Measurements from ENCODE around the gene EEF1AKMT4. TPM values are rescaled to one million over a fixed set of nuclear protein-coding genes. Genes with fewer than 3 reads are reported as not detected.

The EEF1AKMT4 gene
- polyA plus RNA-seq, 6 donors from 2014 or later: 2.1 to 4.3 (median 2.4) TPM

- H3K27me3 Mint-ChIP-seq: peaks cover 32 to 72% (median 60%) of the 10 kb centered on the region in 3 donors
- H3K36me3 Mint-ChIP-seq: no peaks in the 10 kb centered on the region
- no peak for DNase-seq
- no peaks in the 10 kb centered on the region for H3K9me3 Mint-ChIP-seq
- H3K4me3 Mint-ChIP-seq: no peak overlapping the region
- no peaks in the 10 kb centered on the region for H3K4me1 Mint-ChIP-seq
- peak overlapping the region in 1 of 6 donors; percentile 80 for H3K27ac Mint-ChIP-seq
- no peak for ATAC-seq (ENCODE audit: low read depth in 2 of 2)
These were observed 33.5 kb downstream of the EEF1AKMT4 start for GRCh38 chr3:184282941-184283340.

GRCh38 chr3:184283681-184284080, 34.2 kb downstream of the EEF1AKMT4 start:
- no peak overlapping the region for H3K4me3 Mint-ChIP-seq
- H3K36me3 Mint-ChIP-seq: no peaks in the 10 kb centered on the region
- ATAC-seq (ENCODE audit: low read depth in 2 of 2) (no peak), DNase-seq (no peak)
- peaks cover 29 to 64% (median 54%) of the 10 kb centered on the region in 3 donors for H3K27me3 Mint-ChIP-seq
- H3K9me3 Mint-ChIP-seq: no peaks in the 10 kb centered on the region
- no peaks in the 10 kb centered on the region for H3K4me1 Mint-ChIP-seq
- H3K27ac Mint-ChIP-seq: no peak overlapping the region

- H3K27ac Mint-ChIP-seq: no peak overlapping the region
- no peaks in the 10 kb centered on the region for H3K4me1 Mint-ChIP-seq
- no peak for ATAC-seq (ENCODE audit: low read depth in 2 of 2)
- H3K4me3 Mint-ChIP-seq: no peak overlapping the region
- H3K36me3 Mint-ChIP-seq: no peaks in the 10 kb centered on the region
- no peak for DNase-seq
- H3K9me3 Mint-ChIP-seq: no peaks in the 10 kb centered on the region
- H3K27me3 Mint-ChIP-seq: peaks cover 27 to 57% (median 47%) of the 10 kb centered on the region in 3 donors
These were observed 35.2 kb downstream of the EEF1AKMT4 start for GRCh38 chr3:184284696-184285095.

- Mint-ChIP-seq H3K27me3 (peaks cover 15 to 59% (median 48%) of the 10 kb centered on the region in 3 donors), H3K36me3 (no peaks in the 10 kb centered on the region), H3K4me1 (no peaks in the 10 kb centered on the region), H3K4me3 (no peak overlapping the region), H3K27ac (no peak overlapping the region), H3K9me3 (no peaks in the 10 kb centered on the region)
- peak; percentile 53 to 66 for ATAC-seq (ENCODE audit: low read depth in 2 of 2)
- DNase-seq: peak; percentile 24
These were observed 40.0 kb downstream of the EEF1AKMT4 start for GRCh38 chr3:184289426-184289938.

GRCh38 chr3:184290331-184290730, 40.9 kb downstream of the EEF1AKMT4 start:
- Mint-ChIP-seq H3K9me3 (no peaks in the 10 kb centered on the region), H3K4me1 (no peaks in the 10 kb centered on the region), H3K36me3 (no peaks in the 10 kb centered on the region), H3K27me3 (peaks cover 15 to 52% (median 40%) of the 10 kb centered on the region in 3 donors), H3K4me3 (no peak overlapping the region), H3K27ac (no peak overlapping the region)
- DNase-seq (no peak), ATAC-seq (ENCODE audit: low read depth in 2 of 2) (no peak)

GRCh38 chr3:184291044-184291737, 41.7 kb downstream of the EEF1AKMT4 start:
- Mint-ChIP-seq H3K27me3 (peaks cover 6 to 44% (median 31%) of the 10 kb centered on the region in 3 donors), H3K4me3 (no peak overlapping the region), H3K9me3 (no peaks in the 10 kb centered on the region), H3K4me1 (no peaks in the 10 kb centered on the region), H3K36me3 (no peaks in the 10 kb centered on the region), H3K27ac (no peak overlapping the region)
- ATAC-seq (ENCODE audit: low read depth in 2 of 2) (no peak), DNase-seq (no peak)

GRCh38 chr3:184291738-184292445, 42.4 kb downstream of the EEF1AKMT4 start:
- peaks cover 4 to 37% (median 24%) of the 10 kb centered on the region in 3 donors for H3K27me3 Mint-ChIP-seq
- H3K36me3 Mint-ChIP-seq: no peaks in the 10 kb centered on the region
- no peak overlapping the region for H3K4me3 Mint-ChIP-seq
- H3K27ac Mint-ChIP-seq: no peak overlapping the region
- DNase-seq: no peak
- ATAC-seq (ENCODE audit: low read depth in 2 of 2): no peak
- H3K4me1 Mint-ChIP-seq: no peaks in the 10 kb centered on the region
- H3K9me3 Mint-ChIP-seq: no peaks in the 10 kb centered on the region

GRCh38 chr3:184295771-184296170, 46.3 kb downstream of the EEF1AKMT4 start:
- peak overlapping the region in 1 of 6 donors; percentile 22 for H3K27ac Mint-ChIP-seq
- peaks cover 0 to 17% (median 11%) of the 10 kb centered on the region in 3 donors for H3K27me3 Mint-ChIP-seq
- ATAC-seq (ENCODE audit: low read depth in 2 of 2) (no peak), DNase-seq (no peak)
- peaks cover 12 to 24% (median 12%) of the 10 kb centered on the region in 3 donors for H3K4me1 Mint-ChIP-seq
- peak overlapping the region in 1 of 8 donors; percentile 70 for H3K4me3 Mint-ChIP-seq
- H3K36me3 Mint-ChIP-seq: no peaks in the 10 kb centered on the region
- no peaks in the 10 kb centered on the region for H3K9me3 Mint-ChIP-seq

GRCh38 chr3:184296616-184297015, 47.1 kb downstream of the EEF1AKMT4 start:
- peak overlapping the region in 7 of 8 donors; percentile 48 to 90 (median 77) for H3K4me3 Mint-ChIP-seq
- H3K27ac Mint-ChIP-seq: no peak overlapping the region
- H3K27me3 Mint-ChIP-seq: peaks cover 0 to 13% (median 11%) of the 10 kb centered on the region in 3 donors
- DNase-seq (no peak), ATAC-seq (ENCODE audit: low read depth in 2 of 2) (no peak)
- no peaks in the 10 kb centered on the region for H3K9me3 Mint-ChIP-seq
- peaks cover 0 to 4% of the 10 kb centered on the region in 2 donors for H3K36me3 Mint-ChIP-seq
- H3K4me1 Mint-ChIP-seq: peaks cover 13 to 31% (median 14%) of the 10 kb centered on the region in 3 donors

GRCh38 chr3:184298759-184299487, 49.5 kb downstream of the EEF1AKMT4 start, which contains the start of gene PSMD2:
Gene PSMD2 (plus strand): TSS chr3:184299241. CDS start chr3:184299267, 26 bp downstream.
- no peaks in the 10 kb centered on the region for H3K27me3 Mint-ChIP-seq
- DNase-seq: peak; percentile 96
- H3K4me3 Mint-ChIP-seq: peak within 1 kb of the TSS; percentile 89 to 97 (median 92)
- H3K36me3 Mint-ChIP-seq: peaks cover 0 to 9% of the 10 kb centered on the region in 2 donors
- H3K9me3 Mint-ChIP-seq: no peaks in the 10 kb centered on the region
- H3K4me1 Mint-ChIP-seq: peaks cover 14 to 32% (median 15%) of the 10 kb centered on the region in 3 donors
- H3K27ac Mint-ChIP-seq: peak within 1 kb of the TSS; percentile 33 to 95 (median 87)
- ATAC-seq (ENCODE audit: low read depth in 2 of 2): peak; percentile 90 to 92

- ATAC-seq (ENCODE audit: low read depth in 2 of 2) (no peak), DNase-seq (no peak)
- Mint-ChIP-seq H3K27me3 (no peaks in the 10 kb centered on the region), H3K4me3 (peak overlapping the region; percentile 89 to 97 (median 92)), H3K36me3 (peaks cover 0 to 15% of the 10 kb centered on the region in 2 donors), H3K4me1 (peaks cover 18 to 32% (median 19%) of the 10 kb centered on the region in 3 donors), H3K9me3 (no peaks in the 10 kb centered on the region), H3K27ac (peak overlapping the region in 4 of 6 donors; percentile 50 to 95 (median 71))
These were observed 50.3 kb downstream of the EEF1AKMT4 start for GRCh38 chr3:184299488-184300377.

- ATAC-seq (ENCODE audit: low read depth in 2 of 2): no peak
- Mint-ChIP-seq H3K36me3 (peaks cover 0 to 15% of the 10 kb centered on the region in 2 donors), H3K9me3 (no peaks in the 10 kb centered on the region), H3K4me1 (peaks cover 18 to 32% (median 19%) of the 10 kb centered on the region in 3 donors), H3K4me3 (peak overlapping the region; percentile 89 to 97 (median 92)), H3K27me3 (no peaks in the 10 kb centered on the region), H3K27ac (peak overlapping the region in 1 of 6 donors; percentile 64)
- no peak for DNase-seq
These were observed 50.9 kb downstream of the EEF1AKMT4 start for GRCh38 chr3:184300378-184300720.
